HT1080 (cell line): ENCODE results near the gene ZNF780A. TPM values are rescaled to one million over a fixed set of nuclear protein-coding genes. Genes with fewer than 3 reads are reported as not detected.

ENCODE experiments used
- total RNA-seq: library from RNA; depleted of rRNA; stranded (reverse); fragments of >200 nt; shearing (Covaris generic); gene quantifications from 2 replicates; pipeline ENCODE4 v1.2.3, GENCODE V29; 2014; rRNA removed

The ZNF780A gene
- total RNA-seq, 1 experiment from 2014 or later = 10.8 TPM

Other genes with a start within 250 kb of the ZNF780A start
- gene FBL, start 244.6 kb downstream of the ZNF780A start, total RNA-seq = 265 and 384 TPM in 2 replicates
- gene FCGBP, start 156.3 kb downstream of the ZNF780A start, total RNA-seq = 0.20 and 0.26 TPM in 2 replicates
- 324 and 370 TPM in 2 replicates for gene PSMC4, start 119.8 kb downstream of the ZNF780A start, total RNA-seq
- gene ZNF546, start 93.9 kb downstream of the ZNF780A start, total RNA-seq = 0.97 and 1.8 TPM in 2 replicates
- gene ZNF780B, start 34.7 kb downstream of the ZNF780A start, total RNA-seq = 7.2 and 10.6 TPM in 2 replicates
- gene MAP3K10, start 100.5 kb upstream of the ZNF780A start, total RNA-seq = 4.9 and 8.0 TPM in 2 replicates
- gene TTC9B, start 127.4 kb upstream of the ZNF780A start, total RNA-seq = 0.63 and 0.73 TPM in 2 replicates
- gene CCNP, start 135.7 kb upstream of the ZNF780A start, total RNA-seq = not detected in 2 replicates
- gene AKT2, start 194.4 kb upstream of the ZNF780A start, total RNA-seq = 122 and 185 TPM in 2 replicates